IMR-90 (cell line): ENCODE data around the gene SLC28A2. TPM values are rescaled to one million over a fixed set of nuclear protein-coding genes. Genes with fewer than 3 reads are reported as not detected.

Source experiments
- ATAC-seq: fragments of 200-7000 bp; cut with Tn5 transposase; 2 replicates; pipeline ENCODE4 v1.9.1; 2020; ENCODE audit warnings: low read depth, mild to moderate bottlenecking, moderate library complexity
- Bru-seq: library from RNA; stranded (reverse); fragments of 400-500 nt; gene quantifications from one replicate; lab custom pipeline; 2021; lab: Mats Ljungman, UMichigan
- BruChase-seq, 2 experiments: library from RNA; stranded (reverse); fragments of 400-500 nt; gene quantifications; one replicate each; lab custom pipeline; 2021; lab: Mats Ljungman, UMichigan
- BruUV-seq: library from RNA; stranded (reverse); fragments of 400-500 nt; replicated peaks from 2 replicates; lab custom pipeline; 2021; lab: Mats Ljungman, UMichigan
- CTCF ChIA-PET: fragments of 300-600 bp; formaldehyde crosslinking; extraction: SDS; loops from one replicate; lab custom pipeline; 2021; ENCODE audit warnings: antibody characterized with exemption; lab: Yijun Ruan, JAX
- POLR2A ChIA-PET: fragments of 300-600 bp; sonication (Branson Sonifier 250); formaldehyde crosslinking; loops from one replicate; lab custom pipeline; 2022; ENCODE audit warnings: antibody characterized with exemption; ENCODE audit not compliant: unreplicated experiment; lab: Charles Lee
- DNase-seq: peaks from one replicate; pipeline ENCODE4 v3.0.0; 2013
- H2AFZ ChIP-seq: replicated peaks from 2 replicates; pipeline ENCODE3; 2013; ENCODE audit warnings: low read length, mild to moderate bottlenecking; ENCODE audit not compliant: poor library complexity
- H2AK5ac ChIP-seq: 2 replicates; pipeline ENCODE4 v1.6.1; 2013; ENCODE audit warnings: low read depth, low read length, inconsistent platforms
- H2AK9ac ChIP-seq: replicated peaks from 2 replicates; pipeline ENCODE3; 2013; ENCODE audit warnings: mild to moderate bottlenecking, low read depth, low read length, moderate library complexity; ENCODE audit not compliant: poor library complexity
- H2BK120ac ChIP-seq: 2 replicates; pipeline ENCODE4 v1.6.1; 2013; ENCODE audit warnings: low read depth, low read length, inconsistent platforms
- H2BK15ac ChIP-seq: 3 replicates; pipeline ENCODE4 v1.6.1; 2013; ENCODE audit warnings: low read depth, low read length, inconsistent platforms
- H2BK20ac ChIP-seq: 2 replicates; pipeline ENCODE4 v1.6.1; 2013; ENCODE audit warnings: low read depth, mild to moderate bottlenecking, inconsistent platforms, low read length, moderate library complexity
- H2BK5ac ChIP-seq: 2 replicates; pipeline ENCODE4 v1.6.1; 2013; ENCODE audit warnings: mild to moderate bottlenecking, low read depth, low read length, inconsistent platforms; ENCODE audit not compliant: poor library complexity, severe bottlenecking
- H3K14ac ChIP-seq: replicated peaks from 2 replicates; pipeline ENCODE4 v1.6.1; 2013; ENCODE audit warnings: low read depth, low read length, inconsistent platforms
- H3K18ac ChIP-seq: 2 replicates; pipeline ENCODE4 v1.6.1; 2013; ENCODE audit warnings: low read depth, low read length, control low read depth
- H3K23ac ChIP-seq: 2 replicates; pipeline ENCODE4 v1.6.1; 2013; ENCODE audit warnings: low read depth, low read length, inconsistent platforms
- H3K27ac ChIP-seq: 2 replicates; pipeline ENCODE4 v1.5.1; 2013; ENCODE audit warnings: mild to moderate bottlenecking, control low read depth, low read length; ENCODE audit not compliant: insufficient read depth
- H3K27me3 ChIP-seq: 2 replicates; pipeline ENCODE4 v1.6.1; 2013; ENCODE audit warnings: low read length; ENCODE audit not compliant: control insufficient read depth, insufficient read depth
- H3K36me3 ChIP-seq: 2 replicates; pipeline ENCODE4 v1.6.1; 2013; ENCODE audit warnings: low read length, mixed read lengths; ENCODE audit not compliant: control insufficient read depth, insufficient read depth
- H3K4ac ChIP-seq: 2 replicates; pipeline ENCODE4 v1.6.1; 2013; ENCODE audit warnings: low read depth, low read length, inconsistent platforms
- H3K4me1 ChIP-seq: 2 replicates; pipeline ENCODE4 v1.6.1; 2013; ENCODE audit warnings: low read length, mixed read lengths; ENCODE audit not compliant: control insufficient read depth, insufficient read depth
- H3K4me2 ChIP-seq: 2 replicates; pipeline ENCODE4 v1.6.1; 2013; ENCODE audit warnings: low read depth, mild to moderate bottlenecking, control low read depth, low read length, moderate library complexity
- H3K4me3 ChIP-seq: 2 replicates; pipeline ENCODE4 v1.5.1; 2013; ENCODE audit warnings: low read depth, mild to moderate bottlenecking, control low read depth, low read length, moderate library complexity; ENCODE audit not compliant: insufficient read depth
- H3K56ac ChIP-seq: 2 replicates; pipeline ENCODE4 v1.6.1; 2013; ENCODE audit warnings: low read length, inconsistent platforms; ENCODE audit not compliant: insufficient read depth; ENCODE audit errors: extremely low read depth
- H3K79me1 ChIP-seq, 2 experiments: 2 replicates each; pipeline ENCODE4 v1.6.1; 2013; ENCODE audit warnings: low read length in 2 of 2, inconsistent platforms in 1 of 2, low read depth in 1 of 2
- H3K9ac ChIP-seq: 2 replicates; pipeline ENCODE4 v1.6.1; 2013; ENCODE audit warnings: low read depth, low read length, control low read depth
- H3K9me1 ChIP-seq: 2 replicates; pipeline ENCODE4 v1.6.1; 2013; ENCODE audit warnings: low read length, inconsistent platforms; ENCODE audit not compliant: insufficient read depth
- H3K9me3 ChIP-seq: 2 replicates; pipeline ENCODE4 v1.6.1; 2013; ENCODE audit warnings: low read length; ENCODE audit not compliant: control insufficient read depth, insufficient read depth
- H4K20me1 ChIP-seq: 2 replicates; pipeline ENCODE4 v1.6.1; 2013; ENCODE audit warnings: low read length, inconsistent platforms; ENCODE audit not compliant: insufficient read depth
- H4K5ac ChIP-seq: 2 replicates; pipeline ENCODE4 v1.6.1; 2013; ENCODE audit warnings: mild to moderate bottlenecking, low read depth, low read length, control low read depth
- H4K8ac ChIP-seq, 2 experiments: 2 replicates each; pipeline ENCODE4 v1.6.1; 2013; ENCODE audit warnings: low read depth in 2 of 2, low read length in 2 of 2, control low read depth in 1 of 2, inconsistent platforms in 1 of 2
- H4K91ac ChIP-seq: 2 replicates; pipeline ENCODE4 v1.6.1; 2013; ENCODE audit warnings: low read depth, low read length, inconsistent platforms; ENCODE audit not compliant: insufficient read depth
- MAZ ChIP-seq: IDR thresholded peaks from 2 replicates; pipeline ENCODE4 v1.6.1; 2012; ENCODE audit warnings: low read depth, mild to moderate bottlenecking, low read length, improper control_type of control experiment, moderate library complexity, borderline replicate concordance
- MXI1 ChIP-seq: IDR thresholded peaks from 2 replicates; pipeline ENCODE4 v1.6.1; 2012; ENCODE audit warnings: low read depth, mild to moderate bottlenecking, low read length, moderate library complexity, borderline replicate concordance
- NFE2L2 ChIP-seq: fragments of 150-350 bp; IDR thresholded peaks from 2 replicates; pipeline ENCODE4 v1.6.1; 2016; ENCODE audit warnings: low read depth, mild to moderate bottlenecking, low read length
- POLR2A ChIP-seq: IDR thresholded peaks from 2 replicates; pipeline ENCODE4 v1.6.1; 2012; ENCODE audit warnings: mild to moderate bottlenecking, low read depth, low read length
- RAD21 ChIP-seq: IDR thresholded peaks from 2 replicates; pipeline ENCODE4 v1.6.1; 2012; ENCODE audit warnings: low read length, improper control_type of control experiment
- WGBS, 2 experiments: methylation state at CpG; one replicate each; pipeline versions ENCODE4 v1.1.5 to v1.1.7; 2013; ENCODE audit warnings: missing lambda C conversion rate in 2 of 2; ENCODE audit not compliant: insufficient read length in 1 of 2; ENCODE audit errors: extremely low coverage in 2 of 2; 5-methylcytosine and 5-hydroxymethylcytosine counted together
- dilution Hi-C: fragments of 300-500 bp; cut with HindIII; formaldehyde crosslinking; loops from one replicate; pipeline ENCODE4 v1.14.3; 2018; ENCODE audit warnings: low sequenced_read_pairs; ENCODE audit not compliant: unreplicated experiment
- in situ Hi-C: fragments of 300-500 bp; cut with MboI; formaldehyde crosslinking; loops from 3 replicates; pipeline ENCODE4 v1.14.3; 2019; ENCODE audit warnings: low sequenced_read_pairs, inconsistent platforms, mixed read lengths
- intact Hi-C: fragments of 100-400 bp; cut with micrococcal nuclease; formaldehyde crosslinking; loops from 2 replicates; pipeline ENCODE4 v1.10.0; 2022
- long read RNA-seq: library from polyadenylated mRNA; unstranded; transcript quantifications from one replicate; pipeline ENCODE4 v2.0.0, GENCODE V29; 2021; ENCODE audit not compliant: unreplicated experiment
- polyA plus RNA-seq, 3 experiments: library from polyadenylated mRNA; depleted of rRNA; stranded (reverse); fragments of >200 nt; gene quantifications; 2 replicates each; pipeline ENCODE4 v1.2.3, GENCODE V29; 2012; ENCODE audit warnings: low replicate concordance in 1 of 3
- total RNA-seq: library from RNA; depleted of rRNA; stranded (reverse); fragments of >200 nt; gene quantifications from 2 replicates; pipeline ENCODE4 v1.2.3, GENCODE V29; 2012; rRNA removed

The SLC28A2 gene
- total RNA-seq: not detected in 2 replicates
- polyA plus RNA-seq (2012; rRNA removed): not detected in 2 replicates
- not detected in 2 replicates for polyA plus RNA-seq (2012; cell fraction: cytosol; rRNA removed)
- not detected in 2 replicates for polyA plus RNA-seq (2012; cell fraction: nucleus; rRNA removed; ENCODE audit: low replicate concordance)
- Bru-seq, nascent RNA: percentile 4 among the genes with signal in this experiment
- not detected for BruChase-seq, experiment 1, labeled RNA remaining after a 6-hour chase
- BruChase-seq, experiment 2, labeled RNA remaining after a 2-hour chase: not detected
- long read RNA-seq: 0 reads

- no peak within 1 kb of the TSS for H2AK5ac ChIP-seq
- no peak within 1 kb of the TSS for H2AFZ ChIP-seq
- no peaks in the 10 kb centered on the region for H4K20me1 ChIP-seq
- no peak within 1 kb of the TSS for H4K5ac ChIP-seq
- H3K27me3 ChIP-seq: no peaks in the 10 kb centered on the region
- in situ Hi-C loops: no loop called here
- no peak within 1 kb of the TSS for H3K27ac ChIP-seq
- H4K91ac ChIP-seq: no peak within 1 kb of the TSS
- no peak within 1 kb of the TSS for H3K4ac ChIP-seq
- H2AK9ac ChIP-seq: no peak within 1 kb of the TSS
- no peaks in the 10 kb centered on the region for H3K9me3 ChIP-seq
- H3K23ac ChIP-seq: no peak within 1 kb of the TSS
- no peak within 1 kb of the TSS for H3K4me3 ChIP-seq
- H2BK15ac ChIP-seq: no peak within 1 kb of the TSS
- no peaks in the 10 kb centered on the region for H3K36me3 ChIP-seq
- no peak for DNase-seq
- BruUV-seq: no TSS peak
- ChIA-PET CTCF (no interaction called here), POLR2A (no interaction called here)
- H3K4me1 ChIP-seq: peaks cover 2% of the 10 kb centered on the region; the same call in 1 of the 2 replicates
- no peak within 1 kb of the TSS for H3K4me2 ChIP-seq
- H3K9ac ChIP-seq: no peak within 1 kb of the TSS
- WGBS, 2 experiments: 92% methylated on average over 5 of the region's 15 CpGs; no CpG with 5 or more reads in 1 of the 2 experiments
- H3K18ac ChIP-seq: no peak within 1 kb of the TSS
- H2BK120ac ChIP-seq: no peak within 1 kb of the TSS
- no peak within 1 kb of the TSS for H2BK20ac ChIP-seq
- no peaks in the 10 kb centered on the region for H3K9me1 ChIP-seq
- ATAC-seq: no peak
- dilution Hi-C loops: no loop called here
- intact Hi-C loops: no loop called here
- H3K14ac ChIP-seq: no peak within 1 kb of the TSS
- H4K8ac ChIP-seq: no peak within 1 kb of the TSS
- H2BK5ac ChIP-seq: no peak within 1 kb of the TSS
- no peak for TF ChIP-seq NFE2L2
- no peak for TF ChIP-seq MAZ
- no peak for TF ChIP-seq RAD21
- TF ChIP-seq POLR2A: no peak
- TF ChIP-seq MXI1: no peak
- H3K56ac ChIP-seq: no peak within 1 kb of the TSS
- H3K79me1 ChIP-seq: no peaks in the 10 kb centered on the region
Measured at GRCh38 chr15:45251888-45252287, at the start of gene SLC28A2. Gene SLC28A2 (plus strand): TSS chr15:45252234. CDS start chr15:45253216, 982 bp downstream.
